Measurements from ENCODE around the gene LRRC8A.

LRRC8A gene

DNA sequence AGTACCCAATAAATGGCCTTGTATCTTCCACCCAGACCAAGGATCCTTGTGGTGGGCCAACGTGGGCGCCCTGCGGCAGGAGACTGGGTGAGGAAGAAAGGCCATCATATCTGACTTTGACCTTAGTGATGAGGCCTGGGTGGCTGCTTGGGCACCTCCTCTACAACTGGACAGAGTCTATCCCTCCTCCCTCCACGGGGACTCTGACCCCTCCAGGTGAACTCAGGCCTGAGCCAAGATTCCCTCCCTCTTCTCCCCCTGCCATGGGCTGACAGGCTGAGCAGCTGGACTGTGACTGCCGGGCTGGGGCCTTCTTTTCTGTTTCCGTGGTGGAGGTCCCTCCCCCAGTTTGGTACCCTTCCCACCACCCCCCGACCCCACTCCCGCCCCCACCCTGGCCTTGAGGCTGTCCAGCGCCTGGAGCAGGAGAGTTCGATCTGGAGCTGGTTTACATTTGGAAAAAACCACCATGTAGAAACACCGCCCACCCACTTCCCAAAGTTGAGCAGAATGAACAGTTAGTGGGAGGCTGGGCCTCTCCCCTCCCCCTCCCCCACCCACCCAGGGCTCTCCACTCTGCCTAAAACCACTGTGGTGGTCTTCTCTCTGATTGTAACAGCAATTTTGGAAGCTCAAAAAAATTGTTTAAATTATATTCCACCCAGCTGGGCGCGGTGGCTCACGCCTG is 37.6 kb downstream of the LRRC8A start:
- H3K36me3 ChIP-seq (replicated peaks; ENCODE audit: low read depth, low read length), result no peaks in the 10 kb centered on the region
- H3K4me2 ChIP-seq (ENCODE audit: low read length), result no peak overlapping the region
- H3K27me3 ChIP-seq (ENCODE audit: low read depth, low read length), result no peaks in the 10 kb centered on the region
- H2AFZ ChIP-seq (ENCODE audit: low read depth, low read length), result no peak overlapping the region
- no peaks in the 10 kb centered on the region for H4K20me1 ChIP-seq (ENCODE audit: insufficient read depth, low read length)
- H3K79me2 ChIP-seq (ENCODE audit: low read length), result peaks cover 7% of the 10 kb centered on the region; the same call in 1 of the 2 replicates
- H3K4me1 ChIP-seq (ENCODE audit: low read length), result peaks cover 16% of the 10 kb centered on the region
- no peak overlapping the region for H3K9ac ChIP-seq (ENCODE audit: low read length)
- H3K27ac ChIP-seq (ENCODE audit: low read length), result no peak overlapping the region
- no peak overlapping the region for H3K4me3 ChIP-seq (ENCODE audit: low read length)
- no peaks in the 10 kb centered on the region for H3K9me3 ChIP-seq (ENCODE audit: insufficient read depth, low read length)
- TF ChIP-seq EZH2phosphoT487 (IDR thresholded peaks at IDR 0.05; ENCODE audit: low read depth), result no peak
- TF ChIP-seq, protein P1, sequence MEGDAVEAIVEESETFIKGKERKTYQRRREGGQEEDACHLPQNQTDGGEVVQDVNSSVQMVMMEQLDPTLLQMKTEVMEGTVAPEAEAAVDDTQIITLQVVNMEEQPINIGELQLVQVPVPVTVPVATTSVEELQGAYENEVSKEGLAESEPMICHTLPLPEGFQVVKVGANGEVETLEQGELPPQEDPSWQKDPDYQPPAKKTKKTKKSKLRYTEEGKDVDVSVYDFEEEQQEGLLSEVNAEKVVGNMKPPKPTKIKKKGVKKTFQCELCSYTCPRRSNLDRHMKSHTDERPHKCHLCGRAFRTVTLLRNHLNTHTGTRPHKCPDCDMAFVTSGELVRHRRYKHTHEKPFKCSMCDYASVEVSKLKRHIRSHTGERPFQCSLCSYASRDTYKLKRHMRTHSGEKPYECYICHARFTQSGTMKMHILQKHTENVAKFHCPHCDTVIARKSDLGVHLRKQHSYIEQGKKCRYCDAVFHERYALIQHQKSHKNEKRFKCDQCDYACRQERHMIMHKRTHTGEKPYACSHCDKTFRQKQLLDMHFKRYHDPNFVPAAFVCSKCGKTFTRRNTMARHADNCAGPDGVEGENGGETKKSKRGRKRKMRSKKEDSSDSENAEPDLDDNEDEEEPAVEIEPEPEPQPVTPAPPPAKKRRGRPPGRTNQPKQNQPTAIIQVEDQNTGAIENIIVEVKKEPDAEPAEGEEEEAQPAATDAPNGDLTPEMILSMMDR (IDR thresholded peaks at IDR 0.05; ENCODE audit: low read depth, low read length), result no peak

DNA sequence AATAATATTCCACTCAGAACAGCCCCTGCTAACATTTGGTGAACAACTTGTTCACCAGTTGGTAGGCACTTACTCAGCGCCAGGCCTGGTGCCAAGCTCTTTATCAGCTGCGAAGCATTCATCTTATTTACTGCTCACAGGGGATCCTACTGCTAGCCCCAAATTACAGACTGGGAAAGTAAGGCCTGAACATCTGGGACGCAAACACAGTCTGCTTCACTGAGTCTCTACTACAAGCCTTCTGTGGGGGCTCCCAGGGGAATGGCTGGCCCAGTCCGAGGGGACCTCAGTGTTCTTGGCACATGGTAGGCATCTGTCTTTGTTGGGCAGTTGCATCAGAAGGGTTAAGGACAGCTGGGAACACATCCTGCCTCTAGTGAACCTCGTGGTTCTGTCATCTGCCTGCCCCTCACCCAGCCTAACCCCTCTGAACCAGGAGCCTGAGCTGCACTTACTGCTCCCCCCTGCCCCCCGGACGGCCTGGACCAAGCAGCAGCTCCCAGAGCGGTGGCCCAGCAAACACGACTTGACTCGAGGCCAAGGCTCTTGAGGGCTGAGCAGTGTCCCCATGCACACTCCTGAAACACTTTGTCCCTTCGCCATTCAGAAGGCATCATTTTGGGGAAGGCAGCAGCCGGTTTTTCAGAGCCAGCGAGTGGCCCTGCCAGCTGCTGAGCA is 38.6 kb downstream of the LRRC8A start, which contains the start of gene PHYHD1:
Gene PHYHD1, plus strand, starts transcription at position 602 of the 678 bp plus-strand sequence. CDS start 1,342 bp downstream, outside the sequence.
- H3K27ac ChIP-seq (ENCODE audit: low read length), result peak within 1 kb of the TSS; percentile 87
- no peak for TF ChIP-seq EZH2phosphoT487 (IDR thresholded peaks at IDR 0.05; ENCODE audit: low read depth)
- TF ChIP-seq, protein P1 (IDR thresholded peaks at IDR 0.05; ENCODE audit: low read depth, low read length), result no peak
- peaks cover 16% of the 10 kb centered on the region for H3K4me1 ChIP-seq (ENCODE audit: low read length)
- peak within 1 kb of the TSS; percentile 100 for H3K9ac ChIP-seq (ENCODE audit: low read length)
- peak within 1 kb of the TSS; percentile 83 for H3K4me3 ChIP-seq (ENCODE audit: low read length)
- no peaks in the 10 kb centered on the region for H3K9me3 ChIP-seq (ENCODE audit: insufficient read depth, low read length)
- H3K27me3 ChIP-seq (ENCODE audit: low read depth, low read length), result no peaks in the 10 kb centered on the region
- H3K79me2 ChIP-seq (ENCODE audit: low read length), result peaks cover 7% of the 10 kb centered on the region; the same call in 1 of the 2 replicates
- H4K20me1 ChIP-seq (ENCODE audit: insufficient read depth, low read length), result no peaks in the 10 kb centered on the region
- H2AFZ ChIP-seq (ENCODE audit: low read depth, low read length), result peak within 1 kb of the TSS; percentile 54; the same call in 1 of the 2 replicates
- no peaks in the 10 kb centered on the region for H3K36me3 ChIP-seq (replicated peaks; ENCODE audit: low read depth, low read length)
- H3K4me2 ChIP-seq (ENCODE audit: low read length), result peak within 1 kb of the TSS; percentile 98

DNA sequence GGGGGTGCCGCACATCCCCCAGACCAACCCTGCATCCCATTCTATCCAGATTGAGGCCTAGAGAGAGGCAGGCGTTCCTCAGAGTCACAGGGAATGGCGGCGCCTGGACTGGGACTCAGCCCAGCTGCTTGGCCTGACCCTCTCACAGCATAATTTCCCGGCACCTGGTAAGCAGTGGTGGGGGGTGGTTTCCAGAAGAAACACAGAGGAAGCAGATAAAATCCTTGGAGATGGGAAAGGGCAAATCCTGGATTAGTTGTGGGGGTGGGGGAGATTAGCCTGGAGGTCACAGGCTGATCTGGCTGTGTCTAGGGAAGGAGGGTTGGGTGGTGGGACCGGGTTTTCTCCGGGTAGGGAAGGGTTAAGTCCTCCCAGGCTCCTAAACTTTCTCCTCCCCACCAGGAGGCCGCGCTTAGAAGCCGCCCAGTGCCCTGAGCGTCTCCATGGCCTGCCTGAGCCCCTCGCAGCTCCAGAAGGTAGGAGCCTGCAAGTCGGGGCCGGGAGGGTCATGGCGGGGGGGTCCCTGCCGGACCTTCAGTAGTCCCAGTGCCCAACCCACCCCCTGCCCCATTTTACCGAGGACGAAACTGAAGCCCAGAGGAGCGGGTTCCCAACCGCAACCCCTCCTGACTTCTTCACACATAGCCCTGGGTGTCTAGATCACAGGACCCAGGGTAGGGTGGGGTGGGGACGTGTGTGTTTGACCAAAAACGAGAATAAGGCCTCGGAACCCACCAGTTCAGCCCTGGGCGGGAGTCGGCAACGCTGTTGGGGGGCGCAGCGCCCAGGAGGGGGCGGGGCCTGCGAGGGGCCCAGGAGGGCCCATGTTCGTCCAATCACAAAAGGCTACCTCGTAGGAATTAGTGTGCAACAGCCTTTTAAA is 40.2 kb downstream of the LRRC8A start:
- Histone ChIP-seq H3K4me1 (ENCODE audit: low read length) (peaks cover 16% of the 10 kb centered on the region), H3K36me3 (replicated peaks; ENCODE audit: low read depth, low read length) (no peaks in the 10 kb centered on the region), H3K27ac (ENCODE audit: low read length) (peak overlapping the region; percentile 87), H2AFZ (ENCODE audit: low read depth, low read length) (peak overlapping the region; percentile 37; the same call in 1 of the 2 replicates), H3K9ac (ENCODE audit: low read length) (peak overlapping the region; percentile 100), H3K4me3 (ENCODE audit: low read length) (peak overlapping the region; percentile 83), H3K9me3 (ENCODE audit: insufficient read depth, low read length) (no peaks in the 10 kb centered on the region), H3K79me2 (ENCODE audit: low read length) (peaks cover 7% of the 10 kb centered on the region; the same call in 1 of the 2 replicates), H4K20me1 (ENCODE audit: insufficient read depth, low read length) (no peaks in the 10 kb centered on the region), H3K27me3 (ENCODE audit: low read depth, low read length) (no peaks in the 10 kb centered on the region), H3K4me2 (ENCODE audit: low read length) (peak overlapping the region; percentile 98)
- TF ChIP-seq, protein P1 (IDR thresholded peaks at IDR 0.05; ENCODE audit: low read depth, low read length), result no peak
- no peak for TF ChIP-seq EZH2phosphoT487 (IDR thresholded peaks at IDR 0.05; ENCODE audit: low read depth)

Data from OCI-LY3 (cell line).